SIG-M5 treated with dmso at 0.1 percent for 504 hours (cell line): Measurements from ENCODE around the gene THRB.
"Not testable (repeated sequence)": the region's sequence is repeated elsewhere in the genome, so short reads cannot be mapped to it uniquely, and the experiment has no call there.

Experiments
- DNase-seq: peaks from one replicate; lab custom pipeline; 2025; ENCODE audit not compliant: unreplicated experiment; lab: John Stamatoyannopoulos, UW

THRB gene

DNA sequence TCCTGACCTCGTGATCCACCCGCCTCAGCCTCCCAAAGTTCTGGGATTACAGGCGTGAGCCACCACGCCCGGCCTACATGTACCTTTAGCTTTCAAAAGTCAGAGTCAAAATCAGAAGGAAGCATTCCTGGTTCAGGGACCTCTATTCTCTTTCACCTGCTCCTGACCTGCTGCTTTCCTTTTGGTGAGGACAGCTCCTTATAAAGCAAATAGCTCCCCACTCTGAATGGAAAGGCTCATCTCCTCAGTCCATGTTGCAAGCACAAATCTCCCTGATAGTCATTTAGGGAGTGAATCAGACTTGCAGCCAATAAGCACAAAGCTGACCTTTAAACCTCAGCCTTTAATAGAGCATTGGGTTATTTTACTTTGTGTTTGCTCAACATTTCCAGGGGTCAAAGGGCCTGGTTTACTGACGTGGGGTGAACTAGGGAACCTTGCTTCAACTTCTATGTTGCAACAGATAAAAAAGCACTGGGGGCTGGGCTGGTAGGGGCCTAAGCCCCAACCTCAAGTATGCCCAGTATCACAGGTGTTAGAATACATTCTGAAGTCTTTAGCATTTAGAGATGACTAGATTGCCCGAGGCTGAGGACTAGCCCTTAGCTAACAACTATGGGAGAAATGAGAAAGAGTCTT lies 43.1 kb downstream of the THRB start:
- DNase-seq = peak; percentile 8

DNA sequence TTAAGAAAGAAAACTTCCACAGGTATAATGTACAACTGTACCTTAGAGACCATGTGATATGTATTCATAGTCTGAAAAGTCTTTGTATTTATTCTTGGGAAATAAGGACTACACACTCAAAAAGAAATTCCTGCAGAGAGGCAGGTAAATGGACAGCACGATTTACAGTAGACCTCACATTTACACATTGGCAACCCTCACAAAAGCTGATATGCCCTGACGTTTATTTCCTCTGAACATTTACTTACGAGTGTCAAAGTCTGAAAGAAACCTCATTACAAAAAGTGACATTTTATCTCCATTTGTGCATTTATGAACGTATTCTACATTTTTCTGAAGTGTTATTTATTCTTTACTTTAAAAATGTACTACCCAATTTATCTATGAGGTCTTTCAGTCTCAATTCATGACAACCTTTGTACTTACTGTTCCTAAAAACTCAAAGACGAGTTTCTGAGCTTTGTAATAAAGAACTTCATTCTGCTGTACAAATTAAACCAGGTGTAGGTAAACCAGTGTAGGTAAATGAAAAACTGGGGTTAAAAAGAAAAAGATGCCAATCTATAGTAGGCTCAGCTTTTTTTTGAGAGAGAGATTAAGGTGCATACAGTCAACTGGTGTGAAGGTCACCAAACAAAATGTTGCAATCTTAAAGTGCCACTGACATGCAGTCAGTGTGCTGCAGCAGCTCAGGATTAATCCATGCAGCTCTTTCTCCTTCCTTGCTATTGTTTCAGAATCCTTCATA lies 44.3 kb downstream of the THRB start:
- DNase-seq = no peak

DNA sequence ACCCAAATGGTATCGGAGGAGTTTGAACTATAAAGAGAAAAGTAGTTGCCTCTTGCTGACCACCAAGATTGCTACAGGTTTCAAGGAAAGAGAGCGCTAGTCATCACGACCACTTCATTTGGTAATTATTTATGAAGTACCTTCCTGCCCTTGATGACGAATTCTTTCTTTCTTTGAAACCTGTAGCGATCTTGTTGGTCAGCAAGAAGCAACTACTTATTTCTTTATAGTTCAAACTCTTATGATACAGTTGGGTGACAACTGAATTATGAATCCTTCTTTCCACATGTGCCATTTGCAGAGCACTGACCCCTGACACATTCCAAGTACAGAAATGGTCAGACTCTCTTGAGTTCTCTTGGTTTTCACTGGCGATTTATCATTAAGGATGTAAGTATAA lies 46.8 kb downstream of the THRB start:
- no peak for DNase-seq

DNA sequence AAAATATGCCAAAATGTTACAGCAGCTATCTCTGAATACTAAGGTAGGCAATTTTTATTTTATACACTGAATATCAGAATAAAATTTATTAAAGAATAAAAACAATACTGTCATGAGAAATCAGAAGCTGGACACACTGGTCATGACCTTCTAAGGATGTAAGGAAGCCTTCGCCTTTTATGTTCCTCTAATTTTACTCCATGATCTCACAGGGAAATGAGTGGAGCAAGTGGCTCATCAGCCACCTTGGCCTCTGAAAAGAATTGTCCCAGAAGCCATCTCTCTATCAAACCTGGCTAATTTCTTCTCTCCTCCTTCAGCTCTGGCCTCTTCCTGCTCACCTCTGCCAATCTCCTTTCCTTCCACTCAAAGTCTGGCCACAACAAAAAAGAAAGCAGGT lies 48.6 kb downstream of the THRB start:
- no peak for DNase-seq

DNA sequence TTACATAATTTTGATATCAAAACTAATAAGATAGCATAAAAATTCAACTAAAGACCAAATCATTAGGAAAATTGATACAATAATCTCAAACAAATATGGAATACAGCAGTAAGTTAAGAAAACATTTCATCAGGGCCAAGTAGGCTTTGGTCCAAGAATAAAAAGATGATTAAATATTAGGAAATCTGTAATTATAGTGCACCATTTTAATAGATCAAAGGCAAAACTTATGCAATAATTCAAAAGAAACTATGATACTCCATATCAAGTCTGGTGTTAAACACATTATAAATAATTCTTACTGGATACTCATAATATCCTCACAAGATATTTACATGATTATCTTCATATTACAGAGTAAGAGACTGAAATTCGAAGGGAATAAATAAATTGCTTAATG lies 51.2 kb downstream of the THRB start:
- no peak for DNase-seq

DNA sequence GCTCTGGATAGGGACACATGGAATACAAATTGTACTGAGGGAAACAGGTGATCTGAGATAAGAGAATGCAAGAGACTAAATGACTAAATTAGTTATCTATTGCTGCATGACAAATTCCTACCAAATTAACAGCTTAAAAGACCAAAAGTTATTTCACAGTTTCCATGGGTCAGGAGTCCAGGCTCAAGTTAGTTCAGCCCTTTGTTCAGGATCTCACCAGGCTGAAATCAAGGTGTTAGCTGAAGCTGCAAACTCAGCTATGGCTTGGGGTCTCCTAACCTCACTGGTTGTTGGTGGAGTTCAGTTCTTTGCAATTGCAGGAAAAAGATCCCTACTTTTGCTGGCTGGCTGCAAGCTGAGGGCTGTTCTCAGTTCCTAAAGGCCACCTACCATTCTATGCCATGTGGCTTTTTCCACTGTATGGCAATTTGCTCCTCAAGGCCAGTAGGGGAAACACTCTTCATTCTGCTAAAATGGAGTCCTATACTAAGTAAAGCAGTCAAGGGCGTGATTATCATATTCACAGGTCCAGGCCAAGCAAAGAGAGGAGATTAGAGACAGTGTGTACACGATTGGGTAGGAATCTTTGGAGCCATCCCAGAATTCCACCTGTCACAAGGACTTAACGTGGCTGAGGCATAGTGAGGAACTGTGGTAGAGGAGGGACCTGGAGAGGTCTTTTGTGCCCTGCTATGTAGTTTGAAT lies 53.7 kb downstream of the THRB start:
- no peak for DNase-seq

DNA sequence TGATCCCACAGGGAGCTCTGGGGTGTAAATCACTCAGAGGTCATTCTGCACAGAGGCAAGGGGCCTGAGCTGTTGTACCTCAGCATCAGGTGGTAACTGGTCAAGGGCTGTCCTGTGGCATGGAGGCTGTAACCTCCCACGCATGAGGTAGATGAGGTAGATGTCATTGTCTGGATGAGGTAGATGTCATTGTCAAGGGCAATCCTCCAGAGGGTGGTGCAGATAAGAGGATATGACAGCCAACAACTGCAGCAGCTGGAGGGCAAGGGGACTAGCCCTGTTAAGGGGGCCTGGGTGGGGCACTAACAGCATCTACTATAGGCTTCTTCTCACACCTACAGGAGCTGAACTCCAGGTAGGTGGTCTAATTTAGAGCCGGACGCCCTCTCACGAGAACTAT lies 55.6 kb downstream of the THRB start:
- DNase-seq = no peak

DNA sequence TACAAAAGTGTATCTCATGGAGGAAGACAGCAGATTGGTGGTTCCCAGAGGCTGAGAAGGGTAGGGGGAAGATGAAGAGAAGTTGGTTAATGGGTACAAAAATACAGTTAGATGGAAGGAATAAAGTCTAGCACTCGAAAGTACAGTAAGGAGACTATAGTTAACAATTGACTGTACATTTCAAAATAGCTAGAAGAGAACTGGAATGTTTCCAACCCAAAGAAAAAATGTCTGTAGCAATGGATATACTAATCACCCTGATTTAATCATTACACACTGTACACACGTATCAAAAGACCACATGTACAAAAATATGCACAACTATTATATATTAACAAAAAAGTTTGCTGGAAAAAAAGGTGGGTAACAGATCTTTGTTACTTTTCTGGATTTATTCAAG lies 57.3 kb downstream of the THRB start:
- DNase-seq = no peak

DNA sequence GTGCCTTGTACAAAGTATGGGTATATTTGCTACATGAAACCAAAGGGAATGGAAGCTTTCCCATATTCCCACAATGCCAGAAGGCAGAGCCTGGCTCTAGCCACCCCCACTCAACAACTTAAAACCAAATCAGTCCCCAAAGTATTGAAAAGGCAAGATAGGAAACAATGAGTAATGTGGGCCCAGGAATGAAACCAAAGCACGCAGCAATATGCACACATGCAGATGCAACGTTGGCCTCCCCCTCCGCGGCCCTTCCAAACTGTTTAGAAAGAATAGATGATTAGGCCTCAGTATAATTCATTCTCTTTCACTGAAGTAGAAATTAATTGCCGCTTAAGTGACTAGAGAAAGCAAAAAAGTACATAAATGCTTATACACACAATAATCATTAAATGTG lies 59.1 kb downstream of the THRB start:
- DNase-seq = no peak

DNA sequence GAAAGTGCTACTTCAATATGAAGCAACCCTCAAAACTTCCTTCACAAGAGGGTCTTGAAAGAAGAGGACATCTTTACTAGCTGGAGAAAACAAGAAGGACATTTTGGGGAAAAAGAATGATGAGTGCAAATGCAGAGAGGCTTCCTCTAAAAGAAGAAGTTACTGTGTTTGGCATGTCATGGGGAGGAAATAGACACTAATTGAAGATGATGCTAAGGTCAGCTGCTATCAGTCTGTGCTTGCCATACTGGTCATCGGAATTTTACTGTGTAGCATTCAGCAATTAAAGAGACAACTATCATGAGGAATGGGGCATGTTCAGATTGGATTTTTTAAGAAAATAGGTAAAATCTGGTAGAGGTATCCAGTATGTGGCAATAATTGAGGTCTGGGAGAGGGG lies 60.0 kb downstream of the THRB start:
- DNase-seq = no peak

DNA sequence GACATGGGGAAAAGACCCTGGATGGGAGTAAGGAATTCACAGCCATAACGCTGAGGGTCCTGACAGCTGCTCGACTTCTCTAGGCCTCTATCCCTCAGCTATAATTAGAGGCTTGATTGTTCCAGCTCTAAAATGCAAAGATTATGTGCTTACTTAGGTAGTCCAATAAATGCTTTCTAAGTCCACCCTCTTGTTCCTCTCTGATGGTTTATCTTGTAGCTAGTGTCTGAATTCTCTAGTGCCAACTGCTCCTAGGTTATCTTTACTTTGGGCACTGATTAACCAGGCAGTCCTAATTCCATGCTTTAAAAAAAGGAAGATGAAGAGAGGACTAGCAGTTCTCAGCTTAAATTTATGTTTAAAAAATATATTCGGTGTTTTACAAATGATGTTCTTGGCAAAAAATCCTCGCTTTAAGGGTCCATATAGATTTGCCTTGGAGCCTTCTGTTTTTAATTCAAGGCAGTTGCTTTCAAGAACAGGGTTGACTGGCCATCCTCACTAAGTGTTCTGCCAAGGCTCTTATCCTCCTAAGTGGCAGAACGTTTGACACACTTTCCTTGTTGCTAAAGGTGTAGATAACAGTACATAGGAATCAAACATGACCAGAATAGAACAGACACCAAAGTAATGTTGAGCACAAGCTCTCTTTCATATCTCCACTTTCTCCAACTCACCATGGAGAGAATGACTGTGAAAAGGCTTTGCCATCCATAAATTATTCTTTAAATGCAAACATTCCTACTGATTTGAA lies 60.6 kb downstream of the THRB start:
- no peak for DNase-seq

DNA sequence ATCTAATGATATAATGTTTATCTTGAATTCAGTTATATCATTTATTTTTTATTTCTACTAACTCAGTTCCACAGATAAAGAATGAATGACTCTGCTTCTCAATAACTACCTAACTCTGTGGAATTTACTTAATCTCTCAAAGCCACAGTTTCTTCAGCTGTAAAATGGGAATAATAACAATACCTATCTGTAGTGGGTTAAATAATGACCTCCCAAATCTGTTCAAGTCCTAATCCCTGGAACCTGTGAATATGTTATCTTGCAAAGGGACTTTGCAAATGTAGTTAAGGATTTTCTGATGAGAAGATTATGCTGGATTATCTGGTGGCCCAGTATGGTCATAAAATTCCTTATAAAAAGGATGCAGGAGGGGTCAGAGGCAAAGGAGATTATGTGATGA lies 61.7 kb downstream of the THRB start:
- no peak for DNase-seq

DNA sequence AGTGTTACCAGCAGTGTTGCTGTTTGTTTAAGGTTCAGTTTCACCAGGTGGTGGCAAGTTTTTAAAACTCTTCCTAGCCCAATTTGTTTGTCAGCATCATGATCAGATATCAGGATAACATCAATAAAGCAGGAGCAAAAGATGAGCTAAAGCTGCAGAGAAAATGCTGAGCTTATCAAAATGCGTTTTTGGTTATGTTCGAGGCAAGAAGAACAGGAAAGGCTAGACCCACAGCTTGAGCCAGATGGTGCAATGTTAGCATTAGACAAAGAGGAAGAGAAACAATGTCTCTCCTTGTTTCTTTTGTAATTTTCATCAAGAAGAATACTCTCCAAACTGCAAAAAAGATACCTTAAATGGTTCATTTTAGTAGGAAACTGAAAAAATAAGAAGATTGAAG lies 66.2 kb downstream of the THRB start:
- no peak for DNase-seq

DNA sequence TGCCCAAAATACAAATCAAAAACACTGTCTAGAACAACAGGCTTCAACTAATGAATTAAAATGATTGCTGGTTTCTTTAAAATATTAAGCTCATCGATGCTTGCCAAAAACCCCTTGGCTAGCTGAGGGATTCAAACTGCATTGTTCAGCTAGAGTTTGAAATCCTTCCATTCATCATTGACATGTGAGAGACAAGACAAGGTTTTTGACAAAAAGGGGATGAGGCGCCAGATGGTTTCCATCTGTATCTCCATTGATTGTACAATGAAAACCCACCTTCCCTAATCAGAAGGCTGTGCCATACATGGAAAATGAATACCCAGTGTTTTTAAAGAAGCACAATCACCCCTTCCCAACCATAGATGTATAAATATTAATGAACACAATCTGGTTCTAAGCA lies 67.8 kb downstream of the THRB start:
- DNase-seq = no peak

DNA sequence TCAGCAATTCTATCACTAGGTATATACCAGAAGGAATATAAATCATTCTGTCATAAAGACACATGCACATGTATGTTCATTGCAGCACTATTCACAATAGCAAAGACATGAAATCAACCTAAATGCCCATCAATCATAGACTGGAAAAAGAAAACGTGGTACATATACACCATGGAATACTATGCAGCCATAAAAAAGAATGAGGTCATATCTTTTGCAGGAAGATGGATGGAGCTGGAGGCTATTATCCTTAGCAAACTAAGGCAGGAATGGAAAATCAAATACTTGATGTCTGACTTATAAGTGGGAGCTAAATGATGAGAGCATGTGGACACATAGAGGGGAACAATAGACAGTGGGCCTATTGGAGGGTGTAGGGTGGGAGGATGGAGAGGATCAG lies 73.8 kb downstream of the THRB start:
- DNase-seq = not testable (repeated sequence)

DNA sequence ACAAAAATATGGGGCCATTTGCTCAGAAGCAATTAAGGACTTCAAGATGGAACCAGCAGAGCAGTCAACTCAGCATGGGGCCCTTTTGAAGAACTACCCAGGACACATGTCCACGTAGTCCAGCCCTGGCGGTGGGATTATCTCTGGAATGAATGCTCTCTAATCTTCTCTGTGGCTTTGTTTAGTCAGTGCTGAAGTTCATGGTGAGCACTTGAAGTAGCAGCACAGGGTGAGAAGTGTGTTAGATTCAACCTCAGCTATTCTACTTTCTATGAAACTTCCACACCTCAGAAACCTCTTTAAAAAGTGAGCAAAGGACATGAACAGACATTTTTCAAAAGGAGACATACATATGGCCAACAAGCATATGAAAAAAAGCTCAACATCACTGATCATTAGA lies 74.4 kb downstream of the THRB start:
- no peak for DNase-seq

DNA sequence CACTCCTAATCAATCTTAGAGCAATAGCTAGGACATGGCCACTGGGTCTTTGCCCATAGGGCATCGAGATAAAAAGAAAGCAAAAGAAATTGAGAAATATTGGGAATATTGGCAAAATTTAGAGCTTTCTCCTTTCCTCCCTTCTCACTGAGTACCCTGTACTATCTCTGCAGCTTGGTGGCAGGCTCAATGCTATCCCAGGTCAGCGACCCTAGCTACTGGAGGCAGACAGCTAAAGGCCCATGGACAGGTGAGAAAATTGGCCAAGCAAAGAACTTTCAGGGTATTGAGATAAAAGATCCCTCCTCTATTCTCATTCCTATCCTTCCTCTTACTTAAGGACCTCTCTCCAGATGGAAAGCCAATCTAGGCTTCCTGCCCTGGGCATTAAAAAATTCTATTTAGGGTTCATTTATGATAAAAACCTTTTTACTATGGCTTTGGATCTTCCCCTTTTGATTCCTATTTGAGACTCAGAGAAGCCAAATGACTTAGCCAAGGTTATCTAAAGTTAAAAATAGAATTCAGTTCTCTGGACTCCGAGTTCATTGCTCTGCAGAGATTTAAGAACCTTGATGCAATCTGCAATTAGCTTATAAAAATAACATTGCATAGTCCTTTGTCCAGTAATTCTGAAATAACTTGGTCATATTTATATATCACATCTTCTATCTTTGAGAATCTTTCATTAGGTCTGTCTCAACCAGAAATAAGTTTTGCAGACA lies 75.4 kb downstream of the THRB start:
- DNase-seq = no peak

DNA sequence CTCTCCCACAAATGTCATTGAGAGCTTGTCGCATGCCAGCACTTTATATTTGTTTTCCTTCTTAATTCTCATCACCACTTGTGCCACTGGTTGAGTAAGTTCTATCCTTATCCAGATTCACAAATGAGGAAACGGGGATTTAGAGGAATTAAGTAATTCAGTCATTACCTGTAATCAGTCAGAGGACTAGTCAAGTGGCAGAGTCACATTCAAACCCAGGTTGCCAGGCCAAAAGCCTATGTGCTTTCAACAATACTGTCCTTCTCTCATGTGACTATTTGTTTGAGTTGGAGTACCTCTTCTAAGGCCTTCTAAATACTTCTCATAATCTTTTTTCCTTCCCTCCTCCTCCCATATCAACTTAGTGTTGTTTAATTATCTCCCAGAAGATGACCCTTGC lies 76.9 kb downstream of the THRB start:
- DNase-seq = no peak

DNA sequence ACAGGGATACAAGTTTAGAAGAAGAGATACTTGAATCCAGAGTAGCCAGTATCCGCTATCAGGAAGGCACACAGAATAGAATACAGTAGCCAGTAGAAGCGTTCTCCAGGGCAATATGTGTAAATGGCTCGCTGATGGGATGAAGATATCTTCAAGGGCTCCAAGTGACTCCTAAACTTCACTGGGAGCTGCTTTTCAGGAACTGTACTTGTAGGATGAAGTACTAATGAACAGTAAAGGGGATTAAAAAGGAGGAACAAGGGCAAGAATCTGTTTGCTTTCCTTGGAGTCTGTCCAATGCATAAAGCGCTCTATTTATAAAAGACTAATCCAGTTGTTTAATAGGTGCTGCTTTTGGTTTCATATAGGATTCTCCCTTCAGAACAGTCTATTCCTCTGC lies 78.4 kb downstream of the THRB start:
- no peak for DNase-seq

DNA sequence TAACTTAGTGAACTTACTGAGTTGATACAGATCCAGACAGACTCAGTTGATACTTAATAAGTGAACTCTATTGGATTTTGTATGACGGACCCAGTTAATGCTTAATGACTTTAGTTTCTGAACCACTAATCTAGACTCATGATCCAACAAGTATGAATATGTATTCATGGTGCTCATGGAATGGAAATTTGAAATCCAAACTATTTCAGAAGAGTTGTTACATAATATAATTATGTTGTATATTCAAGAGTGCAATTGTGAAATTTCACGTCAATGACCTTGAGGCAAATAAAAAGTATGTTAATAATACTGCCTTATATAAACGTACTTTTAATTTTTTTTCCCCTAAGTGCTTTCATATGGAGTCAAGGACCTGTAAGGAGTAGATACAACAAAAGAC lies 78.8 kb downstream of the THRB start:
- DNase-seq = no peak

DNA sequence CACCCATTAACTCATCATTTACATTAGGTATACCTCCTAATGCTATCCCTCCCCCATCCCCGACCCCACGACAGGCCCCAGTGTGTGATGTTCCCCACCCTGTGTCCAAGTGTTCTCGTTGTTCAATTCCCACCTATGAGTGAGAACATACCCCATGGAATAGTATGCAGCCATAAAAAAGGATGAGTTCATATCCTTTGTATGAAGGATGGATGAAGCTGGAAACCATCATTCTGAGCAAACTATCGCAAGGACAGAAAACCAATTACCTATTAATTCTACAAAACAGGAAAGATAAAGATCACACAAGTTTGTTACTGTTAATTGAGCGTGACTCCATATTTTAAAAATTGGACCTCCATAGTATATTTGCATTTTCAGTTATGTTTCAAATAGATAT lies 81.0 kb downstream of the THRB start:
- not testable (repeated sequence) for DNase-seq
